Fibroblast of villous mesenchyme (primary cell): ENCODE data around the gene SLC38A6. TPM values are rescaled to one million over a fixed set of nuclear protein-coding genes. Genes with fewer than 3 reads are reported as not detected.
"Not testable (repeated sequence)": the region's sequence is repeated elsewhere in the genome, so short reads cannot be mapped to it uniquely, and the experiment has no call there.

Source experiments
- DNase-seq: peaks from one replicate; pipeline ENCODE4 v3.0.0-alpha.2; 2010; ENCODE audit warnings: low read depth
- H3K4me3 ChIP-seq: 2 replicates; pipeline ENCODE4 v1.5.1; 2011; ENCODE audit warnings: low read depth, mild to moderate bottlenecking, low read length
- CTCF ChIP-seq: IDR thresholded peaks from 2 replicates; pipeline ENCODE4 v1.5.1; 2012; ENCODE audit warnings: low read depth, mild to moderate bottlenecking, low read length; ENCODE audit not compliant: insufficient read depth
- total RNA-seq: library from RNA; depleted of rRNA; stranded (reverse); fragments of >200 nt; gene quantifications from 2 replicates; pipeline ENCODE4 v1.2.3, GENCODE V29; 2012

SLC38A6 gene
- total RNA-seq, 1 donor = 56.1 TPM

DNA sequence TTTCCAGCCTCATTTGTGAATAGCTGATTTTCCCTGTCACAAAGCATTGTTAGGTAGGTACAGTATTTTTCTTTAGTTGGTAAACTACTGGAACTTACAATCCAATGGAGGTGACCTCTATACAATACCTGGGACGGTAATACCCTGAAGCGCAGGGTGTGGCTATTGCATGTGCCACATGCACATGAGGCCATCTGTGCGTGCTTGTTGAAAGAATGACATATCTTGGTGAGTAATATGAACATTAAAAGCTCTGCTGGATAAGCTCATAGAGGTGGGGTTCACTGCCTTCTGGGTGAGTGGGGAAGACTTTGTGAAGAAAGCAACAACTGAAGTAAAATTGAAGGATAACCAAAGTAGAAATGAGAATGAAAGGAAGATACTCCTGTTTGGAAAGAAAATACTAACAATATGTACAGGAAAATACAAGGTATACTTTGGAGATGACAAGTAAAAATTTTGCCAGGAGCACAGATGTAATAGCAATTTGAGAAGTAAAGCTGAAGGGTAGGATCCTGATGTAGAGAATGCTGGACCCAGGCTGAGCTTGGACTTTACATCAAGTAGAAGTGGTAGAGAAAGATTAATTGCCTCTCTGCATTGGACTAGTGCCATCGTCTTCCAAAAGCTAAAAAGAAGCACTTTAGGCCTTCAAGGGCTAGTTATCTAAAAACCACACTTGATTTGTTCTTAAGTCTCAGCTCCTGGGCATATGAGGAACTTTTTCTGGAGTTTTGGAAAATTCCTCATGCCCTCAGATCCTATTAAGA, 97.1 kb downstream of the SLC38A6 start:
- no peak for TF ChIP-seq CTCF
- no peak overlapping the region for H3K4me3 ChIP-seq
- no peak for DNase-seq

- peak; percentile 65 for DNase-seq
- no peak for TF ChIP-seq CTCF
- H3K4me3 ChIP-seq = no peak overlapping the region
These were observed 99.6 kb downstream of the SLC38A6 start for GRCh38 chr14:61080591-61081010.

GRCh38 chr14:61088081-61088480, 107.0 kb downstream of the SLC38A6 start:
- no peak for TF ChIP-seq CTCF
- no peak for DNase-seq
- H3K4me3 ChIP-seq = no peak overlapping the region

DNA sequence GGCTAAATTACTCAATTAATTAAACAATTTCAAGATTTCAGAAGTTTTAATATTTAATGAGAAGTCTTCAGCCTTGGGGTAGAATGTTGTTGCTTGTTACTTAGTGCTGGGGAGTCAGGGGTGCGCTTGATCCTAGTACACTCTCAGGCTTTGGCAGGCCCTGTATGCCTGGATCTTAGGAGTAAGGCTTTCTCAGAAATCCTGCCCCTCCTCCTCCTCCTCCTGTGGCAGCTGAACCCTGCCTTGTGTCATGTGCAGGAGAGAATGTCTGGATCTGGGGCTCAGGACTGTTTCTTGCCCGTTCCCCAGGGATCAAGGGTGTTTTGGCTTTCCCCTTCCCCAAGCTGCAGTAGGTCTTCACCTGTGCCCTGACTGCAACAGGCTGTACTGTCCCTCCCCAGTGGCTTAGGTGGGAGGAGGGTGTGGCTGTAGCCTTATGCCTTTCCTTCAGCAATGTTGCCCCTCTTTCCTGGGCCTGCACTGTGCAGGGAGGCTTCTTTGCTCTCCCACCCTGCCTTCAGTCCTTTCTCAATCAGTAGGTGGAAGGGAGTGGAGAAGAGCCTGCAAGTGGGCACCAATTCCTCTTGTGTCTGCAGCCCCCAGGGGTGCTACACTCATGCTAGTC, 108.2 kb downstream of the SLC38A6 start:
- no peak for DNase-seq
- no peak for TF ChIP-seq CTCF
- H3K4me3 ChIP-seq = no peak overlapping the region

DNA sequence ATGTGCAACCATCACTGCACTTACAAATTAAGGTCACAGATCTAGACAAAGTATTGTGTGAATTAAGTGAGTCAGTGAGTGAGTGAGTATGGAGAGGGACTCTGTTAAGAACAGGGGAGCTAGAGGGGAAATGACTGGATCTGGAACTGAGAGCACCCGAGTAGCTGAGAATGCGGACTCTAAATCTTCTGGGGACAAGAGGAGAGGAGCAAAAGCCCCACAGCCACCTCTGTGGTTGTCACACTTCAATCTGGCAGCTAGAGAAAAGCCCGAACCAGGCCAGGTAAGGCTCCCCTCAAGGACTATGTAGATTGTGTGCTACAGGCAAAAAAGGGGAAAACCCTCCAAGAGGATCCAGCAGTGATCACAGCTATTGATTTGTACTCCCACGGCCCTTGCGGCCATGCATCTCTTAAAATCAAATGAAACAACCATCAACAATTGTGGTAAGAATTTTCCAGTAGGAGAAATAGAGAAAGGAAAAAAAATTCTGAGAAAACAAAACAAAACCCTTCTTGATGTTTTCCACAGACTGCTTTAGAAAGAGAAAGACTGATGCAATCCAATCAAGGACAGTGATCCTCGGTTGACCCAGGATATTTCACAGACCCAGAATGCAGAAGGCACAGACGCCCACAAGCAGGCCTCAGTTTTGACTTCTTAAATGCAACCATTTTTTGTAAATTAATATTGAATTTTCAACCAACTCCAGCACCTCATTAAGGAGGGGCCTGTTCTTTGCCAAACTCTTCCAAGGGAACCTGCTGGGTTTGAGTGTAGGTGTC, 109.6 kb downstream of the SLC38A6 start:
- DNase-seq = peak; percentile 49
- no peak for TF ChIP-seq CTCF
- H3K4me3 ChIP-seq = no peak overlapping the region

DNA sequence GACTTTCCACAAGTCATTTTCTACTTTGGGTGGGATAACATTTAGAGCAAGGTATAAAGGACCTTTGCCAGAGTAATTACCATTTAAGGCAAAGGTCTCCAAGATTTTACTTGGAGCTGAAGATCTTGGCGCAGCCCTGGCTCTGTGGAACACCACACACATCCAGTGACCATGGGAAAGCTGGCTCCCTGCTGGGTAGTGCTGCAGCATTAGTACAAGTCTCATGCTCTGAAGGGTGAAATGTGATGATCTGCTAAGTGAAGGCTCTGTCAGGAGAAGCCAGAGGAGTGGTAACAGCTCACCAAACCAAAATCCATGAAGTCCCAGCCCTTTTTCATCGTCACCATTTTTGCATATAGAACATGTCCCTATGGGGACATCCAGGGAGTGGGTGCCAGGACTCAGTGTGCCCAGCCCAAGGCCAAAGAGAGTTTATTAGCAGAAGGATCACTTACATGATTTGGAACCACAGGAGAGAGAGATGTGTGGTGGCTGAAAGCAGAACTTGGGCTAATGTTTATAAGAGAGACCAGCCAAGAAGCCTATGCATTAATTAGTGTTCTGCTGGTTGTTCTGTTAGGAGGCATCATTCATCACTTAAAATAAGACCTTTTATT, 110.7 kb downstream of the SLC38A6 start:
- no peak overlapping the region for H3K4me3 ChIP-seq
- no peak for TF ChIP-seq CTCF
- no peak for DNase-seq

DNA sequence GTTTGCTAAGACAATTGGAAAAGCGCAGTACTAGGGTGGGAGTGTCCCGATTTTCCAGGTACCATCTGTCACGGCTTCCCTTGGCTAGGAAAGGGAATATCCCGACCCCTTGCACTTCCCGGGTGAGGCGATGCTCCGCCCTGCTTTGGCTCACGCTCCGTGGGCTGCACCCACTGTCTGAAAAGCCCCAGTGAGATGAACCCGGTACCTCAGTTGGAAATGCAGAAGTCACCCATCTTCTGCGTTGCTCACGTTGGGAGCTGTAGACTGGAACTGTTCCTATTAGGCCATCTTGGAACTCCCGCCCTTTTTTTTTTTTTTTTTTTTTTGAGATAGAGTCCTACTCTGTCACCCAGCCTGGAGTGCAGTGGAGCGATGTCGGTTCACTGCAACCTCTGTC, 117.1 kb downstream of the SLC38A6 start:
- not testable (repeated sequence) for H3K4me3 ChIP-seq, DNase-seq
